Activated naive CD8-positive, alpha-beta T cell treated with anti-CD3 and anti-CD28 coated beads, Interleukin-2, amount 50 U/mL, for 24 hours (primary cell): ENCODE measurements around the gene OR52E1.

Experiments used
- ATAC-seq: fragments of 150-1000 bp; cut with Tn5 transposase; one replicate; pipeline ENCODE4 v1.10.0; 2021
- DNase-seq: peaks from one replicate; pipeline ENCODE4 v3.0.0; 2021
- H3K27ac Mint-ChIP-seq: one replicate; pipeline ENCODE4 v1.8.0; 2021; ENCODE audit warnings: mild to moderate bottlenecking, mixed read lengths
- H3K27me3 Mint-ChIP-seq: one replicate; pipeline ENCODE4 v1.8.0; 2021; ENCODE audit warnings: mixed read lengths
- H3K36me3 Mint-ChIP-seq: one replicate; pipeline ENCODE4 v1.8.0; 2021; ENCODE audit warnings: low read depth, mixed read lengths
- H3K4me1 Mint-ChIP-seq: one replicate; pipeline ENCODE4 v1.8.0; 2021; ENCODE audit warnings: mixed read lengths
- H3K4me3 Mint-ChIP-seq: one replicate; pipeline ENCODE4 v1.8.0; 2021; ENCODE audit warnings: mild to moderate bottlenecking, moderate library complexity, mixed read lengths
- H3K9me3 Mint-ChIP-seq: one replicate; pipeline ENCODE4 v1.8.0; 2021; ENCODE audit warnings: mixed read lengths

Gene OR52E1

DNA sequence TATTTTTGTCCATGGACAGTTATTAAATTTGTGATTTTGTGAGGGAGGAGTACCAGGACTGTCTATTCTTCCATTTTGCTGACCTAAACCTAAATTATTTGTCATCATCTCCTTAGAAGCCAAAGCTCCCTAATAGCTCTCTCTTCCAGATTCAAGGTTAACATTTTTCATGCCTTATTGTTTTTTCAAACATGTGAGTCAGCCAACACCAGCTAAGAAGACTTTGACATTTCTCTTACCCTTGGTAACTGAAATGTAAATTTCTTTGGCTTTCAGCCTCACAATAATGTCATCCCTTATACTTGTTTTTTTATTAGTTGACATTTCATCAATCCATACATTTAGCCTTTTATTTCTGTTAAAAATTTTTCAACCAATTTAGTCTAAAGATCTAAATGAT is 19.2 kb downstream of the OR52E1 start:
- Mint-ChIP-seq H3K4me1 (no peaks in the 10 kb centered on the region), H3K4me3 (no peak overlapping the region), H3K36me3 (no peaks in the 10 kb centered on the region), H3K9me3 (peaks cover 4% of the 10 kb centered on the region), H3K27me3 (no peaks in the 10 kb centered on the region), H3K27ac (no peak overlapping the region)
- ATAC-seq (no peak), DNase-seq (no peak)

- Mint-ChIP-seq H3K4me3 (no peak overlapping the region), H3K9me3 (peaks cover 4% of the 10 kb centered on the region), H3K4me1 (no peaks in the 10 kb centered on the region), H3K27ac (no peak overlapping the region), H3K36me3 (no peaks in the 10 kb centered on the region), H3K27me3 (no peaks in the 10 kb centered on the region)
- no peak for ATAC-seq
- no peak for DNase-seq
Measured at GRCh38 chr11:5090668-5091067, 21.3 kb downstream of the OR52E1 start.

DNA sequence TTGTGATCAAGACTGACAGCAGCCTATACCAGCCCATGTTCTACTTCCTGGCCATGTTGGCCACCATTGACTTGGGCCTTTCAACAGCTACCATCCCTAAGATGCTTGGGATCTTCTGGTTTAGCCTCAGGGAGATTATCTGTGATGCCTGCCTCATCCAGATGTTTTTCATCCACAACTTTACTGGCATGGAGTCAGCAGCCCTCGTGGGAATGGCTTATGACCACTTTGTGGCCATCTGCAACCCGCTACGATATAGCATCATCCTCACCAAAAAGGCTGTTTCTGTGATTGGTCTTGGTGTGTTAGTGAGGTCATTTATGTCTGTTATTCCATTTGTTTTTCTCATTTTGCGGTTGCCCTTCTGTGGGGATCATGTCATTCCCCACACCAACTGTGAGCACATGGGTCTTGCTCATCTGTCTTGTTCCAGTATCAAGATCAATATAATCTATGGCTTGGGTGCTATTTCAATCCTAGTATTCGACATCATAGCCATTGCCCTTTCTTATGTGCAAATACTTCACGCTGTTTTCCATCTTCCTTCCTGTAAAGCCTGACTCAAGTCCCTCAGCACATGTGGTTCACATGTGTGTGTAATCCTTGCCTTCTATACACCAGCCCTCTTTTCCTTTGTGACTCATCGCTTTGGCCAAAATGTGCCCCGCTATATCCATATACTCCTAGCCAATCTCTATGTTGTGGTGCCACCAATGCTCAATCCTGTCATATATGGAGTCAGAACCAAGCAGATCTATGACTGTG is 23.6 kb downstream of the OR52E1 start:
- no peaks in the 10 kb centered on the region for H3K4me1 Mint-ChIP-seq
- no peak overlapping the region for H3K27ac Mint-ChIP-seq
- peaks cover 4% of the 10 kb centered on the region for H3K9me3 Mint-ChIP-seq
- DNase-seq (no peak), ATAC-seq (peak; percentile 20)
- H3K27me3 Mint-ChIP-seq: no peaks in the 10 kb centered on the region
- H3K4me3 Mint-ChIP-seq: no peak overlapping the region
- no peaks in the 10 kb centered on the region for H3K36me3 Mint-ChIP-seq

- Mint-ChIP-seq H3K4me1 (no peaks in the 10 kb centered on the region), H3K4me3 (no peak overlapping the region), H3K36me3 (no peaks in the 10 kb centered on the region), H3K9me3 (peaks cover 4% of the 10 kb centered on the region), H3K27ac (no peak overlapping the region), H3K27me3 (peaks cover 3% of the 10 kb centered on the region)
- DNase-seq (no peak), ATAC-seq (no peak)
Measured at GRCh38 chr11:5096011-5096410, 26.6 kb downstream of the OR52E1 start.

- no peak for DNase-seq
- ATAC-seq: no peak
- Mint-ChIP-seq H3K36me3 (no peaks in the 10 kb centered on the region), H3K27ac (no peak overlapping the region), H3K27me3 (peaks cover 5% of the 10 kb centered on the region), H3K4me1 (no peaks in the 10 kb centered on the region), H3K4me3 (no peak overlapping the region), H3K9me3 (no peaks in the 10 kb centered on the region)
Measured at GRCh38 chr11:5102246-5102645, 32.9 kb downstream of the OR52E1 start.

- DNase-seq (no peak), ATAC-seq (no peak)
- H3K4me3 Mint-ChIP-seq: no peak overlapping the region
- peaks cover 5% of the 10 kb centered on the region for H3K27me3 Mint-ChIP-seq
- H3K4me1 Mint-ChIP-seq: no peaks in the 10 kb centered on the region
- H3K27ac Mint-ChIP-seq: no peak overlapping the region
- H3K9me3 Mint-ChIP-seq: no peaks in the 10 kb centered on the region
- no peaks in the 10 kb centered on the region for H3K36me3 Mint-ChIP-seq
Measured at GRCh38 chr11:5103066-5103465, 33.7 kb downstream of the OR52E1 start.

GRCh38 chr11:5107285-5107684 is 37.9 kb downstream of the OR52E1 start:
- no peaks in the 10 kb centered on the region for H3K36me3 Mint-ChIP-seq
- no peak overlapping the region for H3K4me3 Mint-ChIP-seq
- H3K9me3 Mint-ChIP-seq: no peaks in the 10 kb centered on the region
- DNase-seq (no peak), ATAC-seq (no peak)
- H3K4me1 Mint-ChIP-seq: no peaks in the 10 kb centered on the region
- peaks cover 4% of the 10 kb centered on the region for H3K27me3 Mint-ChIP-seq
- no peak overlapping the region for H3K27ac Mint-ChIP-seq

DNA sequence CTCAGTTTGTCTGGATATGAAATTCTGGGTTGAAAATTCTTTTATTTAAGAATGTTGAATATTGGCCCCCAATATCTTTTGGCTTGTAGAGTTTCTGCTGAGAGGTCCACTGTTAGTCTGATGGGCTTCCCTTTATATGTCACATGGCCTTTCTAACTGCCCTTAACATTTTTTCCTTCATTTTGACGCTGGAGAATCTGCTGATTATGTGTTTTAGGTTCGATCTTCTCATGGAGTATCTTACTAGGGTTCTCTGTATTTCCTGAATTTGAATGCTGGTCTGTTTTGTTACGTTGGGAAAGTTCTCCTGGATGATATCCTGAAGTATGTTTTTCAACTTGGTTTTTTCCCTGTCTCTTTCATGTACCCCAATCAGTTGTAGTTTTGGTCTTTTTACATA is 46.0 kb downstream of the OR52E1 start:
- ATAC-seq (no peak), DNase-seq (no peak)
- no peaks in the 10 kb centered on the region for H3K4me1 Mint-ChIP-seq
- peaks cover 7% of the 10 kb centered on the region for H3K27me3 Mint-ChIP-seq
- H3K4me3 Mint-ChIP-seq: no peak overlapping the region
- no peaks in the 10 kb centered on the region for H3K9me3 Mint-ChIP-seq
- no peak overlapping the region for H3K27ac Mint-ChIP-seq
- H3K36me3 Mint-ChIP-seq: no peaks in the 10 kb centered on the region

GRCh38 chr11:5117588-5117987 is 48.2 kb downstream of the OR52E1 start:
- no peak overlapping the region for H3K27ac Mint-ChIP-seq
- no peaks in the 10 kb centered on the region for H3K36me3 Mint-ChIP-seq
- DNase-seq (no peak), ATAC-seq (no peak)
- peaks cover 10% of the 10 kb centered on the region for H3K27me3 Mint-ChIP-seq
- H3K4me3 Mint-ChIP-seq: no peak overlapping the region
- H3K4me1 Mint-ChIP-seq: no peaks in the 10 kb centered on the region
- H3K9me3 Mint-ChIP-seq: no peaks in the 10 kb centered on the region

- H3K9me3 Mint-ChIP-seq: no peaks in the 10 kb centered on the region
- peaks cover 14% of the 10 kb centered on the region for H3K27me3 Mint-ChIP-seq
- no peak overlapping the region for H3K4me3 Mint-ChIP-seq
- H3K27ac Mint-ChIP-seq: no peak overlapping the region
- no peaks in the 10 kb centered on the region for H3K4me1 Mint-ChIP-seq
- H3K36me3 Mint-ChIP-seq: no peaks in the 10 kb centered on the region
- no peak for ATAC-seq
- DNase-seq: no peak
Measured at GRCh38 chr11:5118893-5119292, 49.5 kb downstream of the OR52E1 start.
